HepG2 (cell line): ENCODE measurements around the gene MYLK. TPM values are rescaled to one million over a fixed set of nuclear protein-coding genes. Genes with fewer than 3 reads are reported as not detected.

ENCODE experiments used
- ATAC-seq: fragments of 200-7000 bp; cut with Tn5 transposase; 3 replicates; pipeline ENCODE4 v1.9.1; 2020; ENCODE audit warnings: mild to moderate bottlenecking, moderate library complexity
- BruUV-seq: library from RNA; stranded (reverse); fragments of 400-500 nt; replicated peaks from 2 replicates; lab custom pipeline; 2021; lab: Mats Ljungman, UMichigan
- CTCF ChIA-PET: fragments of 300-600 bp; formaldehyde crosslinking; extraction: SDS; loops from one replicate; lab custom pipeline; 2021; ENCODE audit warnings: low total read pairs, inconsistent platforms, low intra/inter-chr PET ratio; lab: Yijun Ruan, JAX
- POLR2A ChIA-PET: fragments of 350-600 bp; sonication (Branson Sonifier 250); formaldehyde crosslinking; loops from one replicate; lab custom pipeline; 2020; ENCODE audit warnings: antibody characterized with exemption, inconsistent platforms; lab: Yijun Ruan, JAX
- DNase-seq: peaks from one replicate; pipeline ENCODE4 v3.0.0-alpha.2; 2015; ENCODE audit warnings: low spot score
- FAIRE-seq: peaks from 3 replicates; lab custom pipeline; 2011; peaks lifted over from hg19 to GRCh38; lab: Jason Lieb, UNC
- H2AFZ ChIP-seq: one replicate; pipeline ENCODE4 v1.6.1; 2011; ENCODE audit warnings: low read length, inconsistent platforms
- H3K27ac ChIP-seq: fragments of 300-600 bp; 3 replicates; pipeline ENCODE4 v1.8.0; 2011; ENCODE audit warnings: mixed run types, mild to moderate bottlenecking, mixed read lengths, low read length, inconsistent platforms; ENCODE audit not compliant: insufficient read depth; ENCODE audit errors: extremely low read length
- H3K27me3 ChIP-seq, 2 experiments: fragments of 200-600 bp in 1 of 2; 2 replicates in 1 of 2; 3 replicates in 1 of 2; pipeline versions ENCODE4 v1.6.0 to v1.8.0; 2011; ENCODE audit warnings: low read length in 2 of 2, mild to moderate bottlenecking in 2 of 2, moderate library complexity in 2 of 2, inconsistent platforms in 1 of 2; ENCODE audit not compliant: insufficient read depth in 2 of 2, control insufficient read depth in 1 of 2
- H3K36me3 ChIP-seq, 2 experiments: fragments of 200-600 bp in 1 of 2; replicated peaks in 1 of 2; 2 replicates in 1 of 2; 3 replicates in 1 of 2; pipeline versions ENCODE4 v1.5.1 to v1.8.0; 2011; ENCODE audit warnings: low read length in 2 of 2, inconsistent platforms in 1 of 2; ENCODE audit not compliant: insufficient read depth in 2 of 2, control insufficient read depth in 1 of 2
- H3K4me1 ChIP-seq: 2 replicates; pipeline ENCODE4 v1.5.1; 2012; ENCODE audit warnings: low read length, inconsistent platforms; ENCODE audit not compliant: insufficient read depth
- H3K4me2 ChIP-seq: 2 replicates; pipeline ENCODE4 v1.6.0; 2011; ENCODE audit warnings: low read depth, low read length, inconsistent platforms
- H3K4me3 ChIP-seq, 3 experiments: fragments of 200-600 bp in 1 of 3; sonication (generic), shearing (Covaris generic) in 1 of 3; replicated peaks in 1 of 3; 2 replicates each; pipeline ENCODE4 v1.5.1; 2011 to 2016; ENCODE audit warnings: low read length in 3 of 3, inconsistent platforms in 2 of 3, low read depth in 2 of 3, mild to moderate bottlenecking in 2 of 3, control low read depth in 1 of 3, mixed read lengths in 1 of 3; ENCODE audit not compliant: insufficient read depth in 1 of 3
- H3K79me2 ChIP-seq: one replicate; pipeline ENCODE4 v1.6.1; 2011; ENCODE audit warnings: low read length, inconsistent platforms; ENCODE audit not compliant: insufficient read depth
- H3K9ac ChIP-seq: 2 replicates; pipeline ENCODE4 v1.6.0; 2011; ENCODE audit warnings: mild to moderate bottlenecking, low read depth, low read length, inconsistent platforms; ENCODE audit not compliant: insufficient read depth
- H3K9me3 ChIP-seq: 2 replicates; pipeline ENCODE4 v1.5.1; 2012; ENCODE audit warnings: mild to moderate bottlenecking, low read length
- H4K20me1 ChIP-seq: 2 replicates; pipeline ENCODE4 v1.6.0; 2011; ENCODE audit warnings: inconsistent platforms, mild to moderate bottlenecking, low read length, moderate library complexity; ENCODE audit not compliant: insufficient read depth
- ARNT2 ChIP-seq: sonication (generic); formaldehyde crosslinking; IDR thresholded peaks from 2 replicates; pipeline ENCODE4 v1.8.0; 2022; ENCODE audit warnings: mild to moderate bottlenecking, low read depth, missing genetic modification reagents, moderate library complexity
- DZIP1 ChIP-seq: sonication (generic); formaldehyde crosslinking; IDR thresholded peaks from 2 replicates; pipeline ENCODE4 v1.5.0; 2020; ENCODE audit warnings: mild to moderate bottlenecking, missing genetic modification reagents
- KDM2A ChIP-seq: sonication (generic); formaldehyde crosslinking; IDR thresholded peaks from 2 replicates; pipeline ENCODE4 v1.4.0; 2020; ENCODE audit warnings: low read depth, missing genetic modification reagents, borderline replicate concordance
- NCOA1 ChIP-seq: sonication (generic); formaldehyde crosslinking; IDR thresholded peaks from 2 replicates; pipeline ENCODE4 v1.9.0; 2021; ENCODE audit warnings: missing genetic modification reagents
- RERE ChIP-seq: IDR thresholded peaks from 2 replicates; pipeline ENCODE4 v1.6.1; 2016; ENCODE audit warnings: low read depth, missing genetic modification reagents, missing compliant biosample characterization
- TBX3 ChIP-seq: fragments of 450-650 bp; IDR thresholded peaks from 2 replicates; pipeline ENCODE4 v1.6.1; 2017; ENCODE audit warnings: antibody characterized with exemption, mild to moderate bottlenecking, inconsistent platforms, borderline replicate concordance
- TRIM22 ChIP-seq: fragments of 450-650 bp; IDR thresholded peaks from 2 replicates; pipeline ENCODE4 v1.6.1; 2017
- ZBTB34 ChIP-seq: sonication (generic); formaldehyde crosslinking; IDR thresholded peaks from 2 replicates; pipeline ENCODE4 v1.8.0; 2022; ENCODE audit warnings: mild to moderate bottlenecking, missing genetic modification reagents
- ZKSCAN8 ChIP-seq: IDR thresholded peaks from 2 replicates; pipeline ENCODE4 v1.6.1; 2016; ENCODE audit warnings: borderline replicate concordance, missing genetic modification reagents, missing compliant biosample characterization
- WGBS: methylation state at CpG from one replicate; pipeline ENCODE4 v1.1.6; 2017; ENCODE audit warnings: low lambda C conversion rate; 5-methylcytosine and 5-hydroxymethylcytosine counted together
- in situ Hi-C: cut with HindIII; loops from 2 replicates; pipeline ENCODE4 v1.10.0; 2017; ENCODE audit warnings: low pct_unique_long_range_greater_than_20kb; ENCODE audit not compliant: extremely low pct_ligation_motif_present
- intact Hi-C: fragments of 100-400 bp; cut with micrococcal nuclease; formaldehyde crosslinking; loops from one replicate; pipeline ENCODE4 v1.10.0; 2022; ENCODE audit not compliant: unreplicated experiment
- polyA plus RNA-seq, 8 experiments: library from polyadenylated mRNA; depleted of rRNA in 3 of 8; stranded (reverse) in 7 of 8; unstranded in 1 of 8; fragments of >200 nt; fragmentation: Illumina TruSeq in 4 of 8; extraction: Trizol in 4 of 8; gene quantifications; 2 replicates each; pipeline versions ENCODE4 v1.2.1 to v1.2.3, GENCODE V29; 2011 to 2016; ENCODE audit warnings: low read depth in 4 of 8, missing spikeins in 1 of 8, mixed read lengths in 1 of 8; ENCODE audit not compliant: insufficient read depth in 1 of 8
- total RNA-seq, 5 experiments: library from RNA; depleted of rRNA; stranded (reverse); fragments of >200 nt; fragmentation: Illumina TruSeq; extraction: Trizol; gene quantifications; 2 replicates each; pipeline ENCODE4 v1.2.3, GENCODE V29; 2016; ENCODE audit warnings: low read depth in 1 of 5

The MYLK gene
- total and polyA plus RNA-seq, 2 of the 13 experiments (the other 11 are each of a cell fraction or from before 2014, with no cell fraction given) = 10.6 to 34.9 TPM

- no peak overlapping the region for H2AFZ ChIP-seq
- H3K4me3 ChIP-seq = no peak overlapping the region
- intact Hi-C loops = no loop called here
- ChIA-PET CTCF (no interaction called here), POLR2A (no interaction called here)
- peaks cover 12 to 37% of the 10 kb centered on the region in 2 experiments for H3K36me3 ChIP-seq
- no peak overlapping the region for H3K4me2 ChIP-seq
- H3K4me1 ChIP-seq = peaks cover 13% of the 10 kb centered on the region
- BruUV-seq = no TSS peak
- WGBS = 94% methylated on average over 1 of the region's 1 CpG
- H3K9ac ChIP-seq = no peak overlapping the region
- H3K9me3 ChIP-seq = no peaks in the 10 kb centered on the region
- FAIRE-seq = no peak
- no peaks in the 10 kb centered on the region for H3K27me3 ChIP-seq
- TF ChIP-seq ZBTB34 (CRISPR knock-in tag) (no peak), TBX3 (no peak), DZIP1 (CRISPR knock-in tag) (no peak), NCOA1 (CRISPR knock-in tag) (no peak), KDM2A (CRISPR knock-in tag) (no peak), TRIM22 (no peak), ZKSCAN8 (no peak), RERE (CRISPR knock-in tag) (no peak), ARNT2 (CRISPR knock-in tag) (no peak)
- TF ChIP-seq, all 625 proteins: peak for 0
- in situ Hi-C loops = loop anchor here (5.0 kb wide), 1 partner anchor 39 kb away; no protein-coding TSS in a partner anchor
- no peaks in the 10 kb centered on the region for H4K20me1 ChIP-seq
- no peak for ATAC-seq
- no peak overlapping the region for H3K27ac ChIP-seq
- no peaks in the 10 kb centered on the region for H3K79me2 ChIP-seq
- DNase-seq = no peak
These were observed 225.8 kb downstream of the MYLK start for GRCh38 chr3:123658118-123658851.
